ENCODE data around the gene CPXM1. TPM values are rescaled to one million over a fixed set of nuclear protein-coding genes. Genes with fewer than 3 reads are reported as not detected.

The CPXM1 gene
- total and polyA plus RNA-seq, 9 of the 15 experiments (the other 6 are each of a cell fraction or from before 2014, with no cell fraction given), result 0.04 to 1.1 (median 0.37) TPM; not detected in 2

DNA sequence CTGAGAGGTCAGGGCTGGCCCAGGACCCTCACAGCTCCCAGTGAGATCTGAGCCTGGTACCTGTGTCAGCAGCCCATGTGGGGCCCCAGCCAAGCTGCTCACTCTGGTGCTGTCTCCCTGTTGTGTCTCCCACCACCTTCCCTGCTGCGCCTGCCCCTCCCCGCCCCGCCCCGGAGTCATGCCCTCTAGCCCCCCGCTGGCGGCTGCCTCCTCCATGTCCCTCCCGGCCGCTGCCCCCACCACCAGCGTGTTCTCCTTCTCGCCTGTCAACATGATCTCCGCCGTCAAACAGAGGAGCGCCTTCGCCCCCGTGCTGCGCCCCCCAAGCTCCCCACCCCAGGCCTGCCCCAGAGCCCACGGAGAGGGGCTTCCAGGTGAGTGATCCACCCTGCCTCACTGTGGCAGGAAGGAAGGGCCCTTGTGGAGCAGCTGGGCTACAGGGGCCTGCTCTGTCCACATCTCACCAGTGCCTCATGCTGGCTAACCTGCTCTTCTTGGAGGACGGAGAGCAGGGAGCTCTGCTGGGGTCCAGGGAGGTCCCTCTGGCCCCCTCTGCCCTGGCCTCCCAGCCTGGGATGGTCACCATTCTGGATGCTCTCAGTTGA, 44.9 kb downstream of the CPXM1 start:
- Histone ChIP-seq H3K4me1 (replicated peaks in 1 of 2; ENCODE audit: control insufficient read depth in 2 of 2, insufficient read depth in 2 of 2, low read length in 2 of 2) (peaks cover 2 to 35% of the 10 kb centered on the region in 2 experiments; a peak in 4 of 5 replicates), H3K4me3 (no peak overlapping the region), H4K20me1 (replicated peaks; ENCODE audit: control insufficient read depth, insufficient read depth, low read length) (no peaks in the 10 kb centered on the region), H3K27me3 (ENCODE audit: control insufficient read depth in 2 of 2, insufficient read depth in 2 of 2, low read length in 2 of 2) (peaks cover 0 to 24% of the 10 kb centered on the region in 2 experiments; a peak in 2 of 5 replicates), H3K9ac (ENCODE audit: insufficient read depth in 1 of 2, low read depth in 2 of 2, low read length in 2 of 2) (no peak overlapping the region; a peak in 1 of 4 replicates), H3K27ac (ENCODE audit: extremely low read depth, low read depth, low read length) (no peak overlapping the region), H3K9me3 (replicated peaks; ENCODE audit: control insufficient read depth, insufficient read depth, low read depth, low read length) (no peaks in the 10 kb centered on the region), H3K9me1 (ENCODE audit: control insufficient read depth, insufficient read depth, low read length) (no peaks in the 10 kb centered on the region), H3K79me2 (ENCODE audit: control insufficient read depth, insufficient read depth, low read length) (no peaks in the 10 kb centered on the region), H3K36me3 (ENCODE audit: control insufficient read depth, insufficient read depth, low read length) (no peaks in the 10 kb centered on the region), H2AFZ (ENCODE audit: low read depth, low read length) (no peak overlapping the region), H3K4me2 (ENCODE audit: insufficient read depth, low read length) (no peak overlapping the region)
- intact Hi-C loops (cut with micrococcal nuclease), result loop anchor here (1.0 to 2.0 kb wide), 2 partner anchors 97 to 245 kb away; no protein-coding TSS in a partner anchor
- CTCF ChIA-PET (ENCODE audit: low intra/inter-chr PET ratio), result interaction anchor here (1.3 to 3.2 kb wide), 2 partner anchors 96 to 245 kb away, joined by 9 to 24 read pairs; no protein-coding TSS in a partner anchor
- no TSS peak for BruUV-seq (replicated peaks)
- POLR2A ChIA-PET, result interaction anchor here (1.0 kb wide), 1 partner anchor 115 kb away, joined by 3 read pairs; no protein-coding TSS in a partner anchor
- WGBS (ENCODE audit: insufficient coverage, low coverage, missing lambda C conversion rate), result under 1% methylated on average over 12 of the region's 18 CpGs
- TF ChIP-seq, protein P1, sequence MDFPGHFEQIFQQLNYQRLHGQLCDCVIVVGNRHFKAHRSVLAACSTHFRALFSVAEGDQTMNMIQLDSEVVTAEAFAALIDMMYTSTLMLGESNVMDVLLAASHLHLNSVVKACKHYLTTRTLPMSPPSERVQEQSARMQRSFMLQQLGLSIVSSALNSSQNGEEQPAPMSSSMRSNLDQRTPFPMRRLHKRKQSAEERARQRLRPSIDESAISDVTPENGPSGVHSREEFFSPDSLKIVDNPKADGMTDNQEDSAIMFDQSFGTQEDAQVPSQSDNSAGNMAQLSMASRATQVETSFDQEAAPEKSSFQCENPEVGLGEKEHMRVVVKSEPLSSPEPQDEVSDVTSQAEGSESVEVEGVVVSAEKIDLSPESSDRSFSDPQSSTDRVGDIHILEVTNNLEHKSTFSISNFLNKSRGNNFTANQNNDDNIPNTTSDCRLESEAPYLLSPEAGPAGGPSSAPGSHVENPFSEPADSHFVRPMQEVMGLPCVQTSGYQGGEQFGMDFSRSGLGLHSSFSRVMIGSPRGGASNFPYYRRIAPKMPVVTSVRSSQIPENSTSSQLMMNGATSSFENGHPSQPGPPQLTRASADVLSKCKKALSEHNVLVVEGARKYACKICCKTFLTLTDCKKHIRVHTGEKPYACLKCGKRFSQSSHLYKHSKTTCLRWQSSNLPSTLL (IDR thresholded peaks at IDR 0.05), result no peak
- no peak for TF ChIP-seq PRPF4 (IDR thresholded peaks at IDR 0.05; ENCODE audit: insufficient read depth, low read depth, low read length, poor library complexity, severe bottlenecking)
- no peak for DNase-seq (ENCODE audit: extremely low read depth in 1 of 4, low spot score in 3 of 4)
- no peak for ATAC-seq
- in situ Hi-C loops (cut with MboI), result loop anchor here (5.0 to 10.0 kb wide), 2 partner anchors 92 to 239 kb away; no protein-coding TSS in a partner anchor
- FAIRE-seq, result no peak

Data from K562 (cell line).